SK-N-SH (cell line): ENCODE data around the gene PIH1D1. TPM values are rescaled to one million over a fixed set of nuclear protein-coding genes. Genes with fewer than 3 reads are reported as not detected.

ENCODE experiments used
- CTCF ChIA-PET: fragments of 300-600, 350-600 bp; formaldehyde crosslinking; extraction: SDS; loops from one replicate; lab custom pipeline; 2021; lab: Yijun Ruan, JAX
- POLR2A ChIA-PET: fragments of 350-600 bp; sonication (Branson Sonifier 250); formaldehyde crosslinking; extraction: SDS; loops from one replicate; lab custom pipeline; 2020; ENCODE audit warnings: antibody characterized with exemption, inconsistent platforms; lab: Yijun Ruan, JAX
- DNase-seq: peaks from one replicate; pipeline ENCODE4 v3.0.0; 2012
- H2AFZ ChIP-seq: fragments of 200-600 bp; sonication (generic); 2 replicates; pipeline ENCODE4 v1.8.1; 2016; ENCODE audit warnings: antibody characterized with exemption, mild to moderate bottlenecking, low read depth
- H3F3A ChIP-seq: fragments of 200-600 bp; sonication (generic); replicated peaks from 2 replicates; pipeline ENCODE3; 2016; ENCODE audit warnings: antibody characterized with exemption, mild to moderate bottlenecking; ENCODE audit not compliant: insufficient read depth
- H3K27ac ChIP-seq, 2 experiments: fragments of 200-500 bp in 1 of 2; fragments of 200-600 bp in 1 of 2; sonication (Bioruptor generic) in 1 of 2; sonication (generic), shearing (Covaris generic) in 1 of 2; 2 replicates each; pipeline versions ENCODE4 v1.5.1 to v1.6.1; 2014 to 2016; ENCODE audit warnings: low read depth in 2 of 2, inconsistent platforms in 1 of 2, low read length in 1 of 2, mild to moderate bottlenecking in 1 of 2, mixed read lengths in 1 of 2
- H3K27me3 ChIP-seq: fragments of 200-600 bp; sonication (generic), shearing (Covaris generic); 2 replicates; pipeline ENCODE4 v1.6.1; 2016; ENCODE audit warnings: mixed run types; ENCODE audit not compliant: insufficient read depth
- H3K36me3 ChIP-seq, 2 experiments: fragments of 200-500 bp in 1 of 2; fragments of 200-600 bp in 1 of 2; sonication (Bioruptor generic) in 1 of 2; sonication (generic) in 1 of 2; replicated peaks in 1 of 2; 2 replicates each; pipeline versions ENCODE3 to v1.5.1; 2014 to 2016; ENCODE audit warnings: low read length in 1 of 2, mild to moderate bottlenecking in 1 of 2; ENCODE audit not compliant: insufficient read depth in 2 of 2, control insufficient read depth in 1 of 2
- H3K4me1 ChIP-seq, 2 experiments: fragments of 200-500 bp in 1 of 2; fragments of 200-600 bp in 1 of 2; sonication (Bioruptor generic) in 1 of 2; sonication (generic), shearing (Covaris generic) in 1 of 2; 2 replicates each; pipeline versions ENCODE4 v1.5.1 to v1.6.1; 2014 to 2016; ENCODE audit warnings: low read depth in 1 of 2, low read length in 1 of 2, mixed run types in 1 of 2; ENCODE audit not compliant: insufficient read depth in 2 of 2, control insufficient read depth in 1 of 2
- H3K4me2 ChIP-seq: fragments of 200-600 bp; sonication (generic), shearing (Covaris generic); 2 replicates; pipeline ENCODE4 v1.6.1; 2017; ENCODE audit warnings: mixed run types
- H3K4me3 ChIP-seq, 2 experiments: fragments of 200-500 bp in 1 of 2; fragments of 200-600 bp in 1 of 2; sonication (Bioruptor generic) in 1 of 2; sonication (generic), shearing (Covaris generic) in 1 of 2; 2 replicates each; pipeline versions ENCODE4 v1.5.1 to v1.8.1; 2014 to 2016; ENCODE audit warnings: low read depth in 2 of 2, inconsistent platforms in 1 of 2, low read length in 1 of 2, mild to moderate bottlenecking in 1 of 2, mixed read lengths in 1 of 2, moderate library complexity in 1 of 2
- H3K79me2 ChIP-seq: fragments of 200-600 bp; sonication (generic); 2 replicates; pipeline ENCODE4 v1.8.1; 2017; ENCODE audit warnings: mild to moderate bottlenecking; ENCODE audit not compliant: insufficient read depth
- H3K9ac ChIP-seq: fragments of 200-600 bp; sonication (generic); 2 replicates; pipeline ENCODE4 v1.6.1; 2017; ENCODE audit warnings: mixed run types
- H3K9me2 ChIP-seq: fragments of 200-600 bp; sonication (generic); 2 replicates; pipeline ENCODE4 v1.6.1; 2017; ENCODE audit warnings: mixed run types
- H3K9me3 ChIP-seq: fragments of 200-600 bp; sonication (generic); 2 replicates; pipeline ENCODE4 v1.6.1; 2017; ENCODE audit warnings: mixed run types, mild to moderate bottlenecking, moderate library complexity
- H4K20me1 ChIP-seq: fragments of 200-600 bp; sonication (generic); 2 replicates; pipeline ENCODE4 v1.6.1; 2017; ENCODE audit warnings: mild to moderate bottlenecking, mixed run types; ENCODE audit not compliant: insufficient read depth
- CHD2 ChIP-seq: fragments of 150-350 bp; IDR thresholded peaks from 2 replicates; pipeline ENCODE4 v1.6.1; 2018; ENCODE audit warnings: low read length; ENCODE audit not compliant: partially characterized antibody
- EP300 ChIP-seq, 2 experiments: IDR thresholded peaks; 2 replicates each; pipeline versions ENCODE4 v1.4.0 to v1.6.1; 2012; ENCODE audit warnings: borderline replicate concordance in 1 of 2, low read depth in 1 of 2, low read length in 1 of 2
- FOXJ3 ChIP-seq: sonication (generic); formaldehyde crosslinking; IDR thresholded peaks from 2 replicates; pipeline ENCODE4 v1.5.1; 2020; ENCODE audit warnings: mild to moderate bottlenecking, missing genetic modification reagents
- GABPA ChIP-seq: IDR thresholded peaks from 2 replicates; pipeline ENCODE4 v1.4.0; 2012; ENCODE audit warnings: low read depth, mild to moderate bottlenecking
- MEF2A ChIP-seq: IDR thresholded peaks from 2 replicates; pipeline ENCODE4 v1.4.0; 2012; ENCODE audit warnings: low read depth, borderline replicate concordance
- MXI1 ChIP-seq: IDR thresholded peaks from 2 replicates; pipeline ENCODE4 v1.6.1; 2012; ENCODE audit warnings: mild to moderate bottlenecking, low read depth, low read length, improper control_type of control experiment
- POLR2AphosphoS5 ChIP-seq: IDR thresholded peaks from 2 replicates; pipeline ENCODE4 v1.6.1; 2012; ENCODE audit warnings: low read depth, low read length
- RAD21 ChIP-seq: IDR thresholded peaks from 2 replicates; pipeline ENCODE4 v1.6.1; 2012; ENCODE audit warnings: mild to moderate bottlenecking, low read length
- YY1 ChIP-seq: IDR thresholded peaks from 2 replicates; pipeline ENCODE4 v1.4.0; 2012; ENCODE audit warnings: low read depth, mild to moderate bottlenecking
- WGBS: methylation state at CpG from one replicate; pipeline ENCODE4 v1.1.6; 2017; ENCODE audit warnings: low lambda C conversion rate; 5-methylcytosine and 5-hydroxymethylcytosine counted together
- polyA plus RNA-seq, 3 experiments: library from polyadenylated mRNA; depleted of rRNA; stranded (reverse); fragments of >200 nt; gene quantifications; 2 replicates each; pipeline ENCODE4 v1.2.3, GENCODE V29; 2012
- TF ChIP-seq, protein P1 (sequence below): IDR thresholded peaks from 2 replicates; pipeline ENCODE4 v1.4.0; 2012; ENCODE audit warnings: low read depth, borderline replicate concordance
- TF ChIP-seq, protein P2 (sequence below): IDR thresholded peaks from 2 replicates; pipeline ENCODE4 v1.4.0; 2012; ENCODE audit warnings: low read depth
- TF ChIP-seq, protein P3 (sequence below): fragments of 200-600 bp; sonication (generic); IDR thresholded peaks from 2 replicates; pipeline ENCODE4 v1.6.1; 2017; ENCODE audit warnings: antibody characterized with exemption, mild to moderate bottlenecking, moderate library complexity

Gene PIH1D1
- polyA plus RNA-seq, 1 of the 3 experiments (the other 2 are of a cell fraction): 157 TPM

DNA sequence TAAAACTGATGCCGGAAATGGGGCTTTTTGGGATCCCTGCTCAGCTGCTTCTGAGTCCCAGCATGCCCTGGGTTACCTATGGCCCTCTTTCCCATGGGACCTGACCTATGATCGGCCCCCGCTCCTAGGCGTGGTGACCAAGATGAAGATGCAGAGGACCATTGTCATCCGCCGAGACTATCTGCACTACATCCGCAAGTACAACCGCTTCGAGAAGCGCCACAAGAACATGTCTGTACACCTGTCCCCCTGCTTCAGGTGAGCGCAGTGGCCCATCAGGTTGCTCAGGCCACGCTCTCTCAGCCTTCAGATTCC is 46.1 kb upstream of the PIH1D1 start (continued):
- TF ChIP-seq, protein P1, sequence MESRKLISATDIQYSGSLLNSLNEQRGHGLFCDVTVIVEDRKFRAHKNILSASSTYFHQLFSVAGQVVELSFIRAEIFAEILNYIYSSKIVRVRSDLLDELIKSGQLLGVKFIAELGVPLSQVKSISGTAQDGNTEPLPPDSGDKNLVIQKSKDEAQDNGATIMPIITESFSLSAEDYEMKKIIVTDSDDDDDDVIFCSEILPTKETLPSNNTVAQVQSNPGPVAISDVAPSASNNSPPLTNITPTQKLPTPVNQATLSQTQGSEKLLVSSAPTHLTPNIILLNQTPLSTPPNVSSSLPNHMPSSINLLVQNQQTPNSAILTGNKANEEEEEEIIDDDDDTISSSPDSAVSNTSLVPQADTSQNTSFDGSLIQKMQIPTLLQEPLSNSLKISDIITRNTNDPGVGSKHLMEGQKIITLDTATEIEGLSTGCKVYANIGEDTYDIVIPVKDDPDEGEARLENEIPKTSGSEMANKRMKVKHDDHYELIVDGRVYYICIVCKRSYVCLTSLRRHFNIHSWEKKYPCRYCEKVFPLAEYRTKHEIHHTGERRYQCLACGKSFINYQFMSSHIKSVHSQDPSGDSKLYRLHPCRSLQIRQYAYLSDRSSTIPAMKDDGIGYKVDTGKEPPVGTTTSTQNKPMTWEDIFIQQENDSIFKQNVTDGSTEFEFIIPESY: no peak
- TF ChIP-seq, protein P2, sequence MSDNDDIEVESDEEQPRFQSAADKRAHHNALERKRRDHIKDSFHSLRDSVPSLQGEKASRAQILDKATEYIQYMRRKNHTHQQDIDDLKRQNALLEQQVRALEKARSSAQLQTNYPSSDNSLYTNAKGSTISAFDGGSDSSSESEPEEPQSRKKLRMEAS: no peak
- TF ChIP-seq POLR2AphosphoS5: no peak

DNA sequence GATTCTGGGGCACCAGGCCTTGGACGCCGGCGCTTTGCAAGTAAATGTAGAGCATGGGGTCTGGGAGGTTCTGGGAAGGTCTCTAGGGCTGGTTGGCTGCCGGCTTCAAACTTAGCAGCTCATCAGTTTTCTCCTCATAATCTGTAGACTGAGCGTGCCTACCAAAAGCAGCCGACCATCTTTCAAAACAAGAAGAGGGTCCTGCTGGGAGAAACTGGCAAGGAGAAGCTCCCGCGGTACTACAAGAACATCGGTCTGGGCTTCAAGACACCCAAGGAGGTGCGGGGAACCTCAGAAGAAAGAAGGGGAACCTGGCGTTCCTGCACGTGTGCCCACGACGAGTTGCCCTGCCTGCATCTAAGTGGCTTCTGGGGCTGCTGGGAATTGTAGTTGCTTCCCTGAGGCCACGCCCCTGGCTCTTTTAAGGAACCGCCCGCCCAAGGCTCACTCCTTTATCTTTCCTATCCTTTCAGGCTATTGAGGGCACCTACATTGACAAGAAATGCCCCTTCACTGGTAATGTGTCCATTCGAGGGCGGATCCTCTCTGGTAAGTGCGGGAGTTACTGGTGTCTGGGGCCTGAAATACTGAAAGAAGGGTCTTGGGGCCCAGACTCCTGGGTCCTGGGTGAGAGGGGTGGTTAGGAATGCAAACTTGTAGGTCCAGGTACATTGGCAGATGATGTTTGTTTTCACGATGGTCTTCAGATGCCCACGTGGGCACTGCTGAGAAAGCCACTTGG is 45.6 kb upstream of the PIH1D1 start:
- Histone ChIP-seq H3K79me2 (peaks cover 28% of the 10 kb centered on the region), H3K4me1 (peaks cover 11 to 24% of the 10 kb centered on the region in 2 experiments), H3K9me2 (no peaks in the 10 kb centered on the region), H3K27ac (peak overlapping the region; percentile 90 to 91; a peak in 3 of 4 replicates), H4K20me1 (peaks cover 27% of the 10 kb centered on the region), H3K27me3 (no peaks in the 10 kb centered on the region), H3K9ac (peak overlapping the region; percentile 96), H3F3A (peaks cover 78% of the 10 kb centered on the region), H3K4me3 (peak overlapping the region; percentile 88 to 97), H3K9me3 (no peaks in the 10 kb centered on the region), H3K36me3 (peaks cover 36 to 38% of the 10 kb centered on the region in 2 experiments), H3K4me2 (peak overlapping the region; percentile 91), H2AFZ (no peak overlapping the region; the same call in 1 of the 2 replicates)
- TF ChIP-seq POLR2AphosphoS5 (peak; percentile 56), FOXJ3 (CRISPR knock-in tag) (no peak), RAD21 (no peak), MXI1 (peak; percentile 95), GABPA (peak; percentile 30; the same call in 1 of the 2 replicates), EP300 (IDR thresholded peaks at IDR 0.05; ENCODE audit: borderline replicate concordance in 1 of 2, low read depth in 1 of 2, low read length in 1 of 2) (no peak), MEF2A (no peak), YY1 (0 out of 2 replicates have a peak, but pooled peaks have one; percentile 29), CHD2 (peak; percentile 13)
- TF ChIP-seq, protein P3, sequence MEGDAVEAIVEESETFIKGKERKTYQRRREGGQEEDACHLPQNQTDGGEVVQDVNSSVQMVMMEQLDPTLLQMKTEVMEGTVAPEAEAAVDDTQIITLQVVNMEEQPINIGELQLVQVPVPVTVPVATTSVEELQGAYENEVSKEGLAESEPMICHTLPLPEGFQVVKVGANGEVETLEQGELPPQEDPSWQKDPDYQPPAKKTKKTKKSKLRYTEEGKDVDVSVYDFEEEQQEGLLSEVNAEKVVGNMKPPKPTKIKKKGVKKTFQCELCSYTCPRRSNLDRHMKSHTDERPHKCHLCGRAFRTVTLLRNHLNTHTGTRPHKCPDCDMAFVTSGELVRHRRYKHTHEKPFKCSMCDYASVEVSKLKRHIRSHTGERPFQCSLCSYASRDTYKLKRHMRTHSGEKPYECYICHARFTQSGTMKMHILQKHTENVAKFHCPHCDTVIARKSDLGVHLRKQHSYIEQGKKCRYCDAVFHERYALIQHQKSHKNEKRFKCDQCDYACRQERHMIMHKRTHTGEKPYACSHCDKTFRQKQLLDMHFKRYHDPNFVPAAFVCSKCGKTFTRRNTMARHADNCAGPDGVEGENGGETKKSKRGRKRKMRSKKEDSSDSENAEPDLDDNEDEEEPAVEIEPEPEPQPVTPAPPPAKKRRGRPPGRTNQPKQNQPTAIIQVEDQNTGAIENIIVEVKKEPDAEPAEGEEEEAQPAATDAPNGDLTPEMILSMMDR: no peak
- TF ChIP-seq, protein P2: peak; percentile 89
- TF ChIP-seq, protein P1: peak; percentile 58; the same call in 1 of the 2 replicates
- ChIA-PET CTCF (interaction anchor here (1.7 to 3.5 kb wide), 4 partner anchors 10 to 73 kb away, joined by 5 to 14 read pairs (median 10); partner anchors contain the start of gene FLT3LG), POLR2A (interaction anchor here (1.7 kb wide), 2 partner anchors 51 to 179 kb away, joined by 4 to 8 read pairs; partner anchors contain the start of gene PRMT1)
- DNase-seq: peak; percentile 68
- WGBS: 1% methylated on average over 21 of the region's 22 CpGs
